BLaER1 treated with 17β-estradiol and CSF1 and Interleukin-3, amounts not matched to agents 10 nM and 100 nM (cell line): ENCODE data around the gene ZFPM1.
A peak's percentile ranks its signal among the peaks of the same experiment; 100 is the strongest.

Experiments used
- H3K27ac ChIP-seq, 11 experiments: shearing (Covaris generic); formaldehyde crosslinking; 2 replicates each; pipeline ENCODE4 v1.8.1; 2022
- H3K27me3 ChIP-seq, 11 experiments: shearing (Covaris generic); formaldehyde crosslinking; 2 replicates each; pipeline ENCODE4 v1.8.1; 2022
- H3K36me3 ChIP-seq, 11 experiments: shearing (Covaris generic); formaldehyde crosslinking; 2 replicates each; pipeline ENCODE4 v1.8.1; 2022
- H3K4me1 ChIP-seq, 10 experiments: shearing (Covaris generic); formaldehyde crosslinking; 2 replicates each; pipeline ENCODE4 v1.8.1; 2022
- H3K4me2 ChIP-seq, 11 experiments: shearing (Covaris generic); formaldehyde crosslinking; 2 replicates each; pipeline ENCODE4 v1.8.1; 2022
- H3K4me3 ChIP-seq, 10 experiments: shearing (Covaris generic); formaldehyde crosslinking; 2 replicates each; pipeline ENCODE4 v1.8.1; 2022
- H3K9ac ChIP-seq, 11 experiments: shearing (Covaris generic); formaldehyde crosslinking; 2 replicates each; pipeline ENCODE4 v1.8.1; 2022
- H3K9me3 ChIP-seq, 11 experiments: shearing (Covaris generic); formaldehyde crosslinking; replicated peaks in 1 of 11; 2 replicates each; pipeline ENCODE4 v1.8.1; 2022
- H4K20me1 ChIP-seq, 11 experiments: shearing (Covaris generic); formaldehyde crosslinking; 2 replicates each; pipeline ENCODE4 v1.8.1; 2022
- Cebpa-rat ChIP-seq, 11 experiments: shearing (Covaris generic); IDR thresholded peaks; 2 replicates each; pipeline ENCODE4 v1.8.1; 2022

ZFPM1 gene

GRCh38 chr16:88434353-88434690 lies 18.8 kb upstream of the ZFPM1 start:
- Histone ChIP-seq H3K9ac (peak overlapping the region in 5 of 11 experiments; percentile 17 to 30 (median 23); a peak in 6 of 22 replicates), H3K27me3 (peaks cover 0 to 22% (median 15%) of the 10 kb centered on the region in 11 experiments; a peak in 11 of 22 replicates), H3K36me3 (peaks cover 0 to 37% (median 0%) of the 10 kb centered on the region in 11 experiments; a peak in 14 of 22 replicates), H3K4me1 (peaks cover 51 to 60% (median 55%) of the 10 kb centered on the region in 10 experiments), H4K20me1 (peaks cover 0 to 82% (median 77%) of the 10 kb centered on the region in 11 experiments; a peak in 20 of 22 replicates), H3K27ac (no peak overlapping the region), H3K9me3 (no peaks in the 10 kb centered on the region), H3K4me3 (no peak overlapping the region), H3K4me2 (peak overlapping the region; percentile 26 to 100 (median 97); a peak in 17 of 22 replicates)
- TF ChIP-seq Cebpa-rat (IDR thresholded peaks at IDR 0.05) = no peak

- no peak overlapping the region for H3K4me3 ChIP-seq
- peaks cover 0 to 22% (median 11%) of the 10 kb centered on the region in 11 experiments; a peak in 11 of 22 replicates for H3K27me3 ChIP-seq
- H3K4me1 ChIP-seq = peaks cover 46 to 59% (median 52%) of the 10 kb centered on the region in 10 experiments
- no peaks in the 10 kb centered on the region for H3K9me3 ChIP-seq
- no peak overlapping the region for H3K27ac ChIP-seq
- peak overlapping the region in 3 of 11 experiments; percentile 18 to 23 (median 23); a peak in 4 of 22 replicates for H3K9ac ChIP-seq
- peak overlapping the region in 9 of 11 experiments; percentile 26 to 100 (median 97); a peak in 14 of 22 replicates for H3K4me2 ChIP-seq
- TF ChIP-seq Cebpa-rat (IDR thresholded peaks at IDR 0.05) = no peak
- peaks cover 0 to 83% (median 80%) of the 10 kb centered on the region in 11 experiments; a peak in 20 of 22 replicates for H4K20me1 ChIP-seq
- peaks cover 0 to 41% (median 0%) of the 10 kb centered on the region in 11 experiments; a peak in 14 of 22 replicates for H3K36me3 ChIP-seq
These were observed 18.3 kb upstream of the ZFPM1 start for GRCh38 chr16:88434746-88435145.

- H3K27ac ChIP-seq = no peak overlapping the region
- peaks cover 0 to 19% (median 10%) of the 10 kb centered on the region in 11 experiments; a peak in 11 of 22 replicates for H3K27me3 ChIP-seq
- no peak overlapping the region for H3K4me3 ChIP-seq
- H3K36me3 ChIP-seq = peaks cover 0 to 42% (median 0%) of the 10 kb centered on the region in 11 experiments; a peak in 14 of 22 replicates
- H3K4me1 ChIP-seq = peaks cover 38 to 60% (median 46%) of the 10 kb centered on the region in 10 experiments
- no peaks in the 10 kb centered on the region for H3K9me3 ChIP-seq
- TF ChIP-seq Cebpa-rat (IDR thresholded peaks at IDR 0.05) = no peak
- peak overlapping the region in 2 of 11 experiments; percentile 5 to 34; a peak in 3 of 22 replicates for H3K9ac ChIP-seq
- H3K4me2 ChIP-seq = peak overlapping the region in 4 of 11 experiments; percentile 15 to 100 (median 28); a peak in 6 of 22 replicates
- H4K20me1 ChIP-seq = peaks cover 0 to 92% (median 86%) of the 10 kb centered on the region in 11 experiments; a peak in 20 of 22 replicates
These were observed 17.4 kb upstream of the ZFPM1 start for GRCh38 chr16:88435437-88436355.

GRCh38 chr16:88436796-88437195 lies 16.3 kb upstream of the ZFPM1 start:
- Histone ChIP-seq H3K4me2 (0 out of 22 replicates have a peak overlapping the region, but pooled peaks of 1 of the 11 experiments have one; percentile 15), H3K9me3 (no peaks in the 10 kb centered on the region), H3K27me3 (peaks cover 0 to 8% (median 4%) of the 10 kb centered on the region in 11 experiments; a peak in 10 of 22 replicates), H3K36me3 (peaks cover 0 to 42% (median 0%) of the 10 kb centered on the region in 11 experiments; a peak in 14 of 22 replicates), H3K4me3 (no peak overlapping the region), H3K27ac (no peak overlapping the region), H3K9ac (no peak overlapping the region), H3K4me1 (peaks cover 27 to 50% (median 36%) of the 10 kb centered on the region in 10 experiments), H4K20me1 (peaks cover 0 to 100% (median 81%) of the 10 kb centered on the region in 11 experiments; a peak in 20 of 22 replicates)
- no peak for TF ChIP-seq Cebpa-rat (IDR thresholded peaks at IDR 0.05)

- Histone ChIP-seq H3K9me3 (no peaks in the 10 kb centered on the region), H3K9ac (no peak overlapping the region), H4K20me1 (peaks cover 0 to 98% (median 74%) of the 10 kb centered on the region in 11 experiments; a peak in 20 of 22 replicates), H3K27me3 (peaks cover 0 to under 1% (median 0%) of the 10 kb centered on the region in 11 experiments; a peak in 2 of 22 replicates), H3K4me3 (no peak overlapping the region), H3K4me2 (no peak overlapping the region), H3K4me1 (peaks cover 22 to 44% (median 31%) of the 10 kb centered on the region in 10 experiments), H3K27ac (no peak overlapping the region), H3K36me3 (peaks cover 0 to 42% (median 0%) of the 10 kb centered on the region in 11 experiments; a peak in 14 of 22 replicates)
- TF ChIP-seq Cebpa-rat (IDR thresholded peaks at IDR 0.05) = no peak
These were observed 15.6 kb upstream of the ZFPM1 start for GRCh38 chr16:88437367-88437964.

GRCh38 chr16:88438084-88438870 lies 14.8 kb upstream of the ZFPM1 start:
- no peak overlapping the region for H3K4me2 ChIP-seq
- no peaks in the 10 kb centered on the region for H3K27me3 ChIP-seq
- no peak overlapping the region for H3K4me3 ChIP-seq
- H3K9ac ChIP-seq = peak overlapping the region in 2 of 11 experiments; percentile 9 to 32; a peak in 1 of 22 replicates
- no peak overlapping the region for H3K27ac ChIP-seq
- no peaks in the 10 kb centered on the region for H3K9me3 ChIP-seq
- H3K4me1 ChIP-seq = peaks cover 22 to 43% (median 29%) of the 10 kb centered on the region in 10 experiments
- H3K36me3 ChIP-seq = peaks cover 0 to 42% (median 0%) of the 10 kb centered on the region in 11 experiments; a peak in 14 of 22 replicates
- H4K20me1 ChIP-seq = peaks cover 0 to 98% (median 70%) of the 10 kb centered on the region in 11 experiments; a peak in 19 of 22 replicates
- TF ChIP-seq Cebpa-rat (IDR thresholded peaks at IDR 0.05) = no peak

- Histone ChIP-seq H3K9me3 (no peaks in the 10 kb centered on the region), H3K36me3 (peaks cover 0 to 42% (median 0%) of the 10 kb centered on the region in 11 experiments; a peak in 14 of 22 replicates), H3K4me1 (peaks cover 19 to 37% (median 28%) of the 10 kb centered on the region in 10 experiments; a peak in 19 of 20 replicates), H3K9ac (no peak overlapping the region), H3K4me2 (no peak overlapping the region), H3K27me3 (no peaks in the 10 kb centered on the region), H3K27ac (no peak overlapping the region), H3K4me3 (no peak overlapping the region), H4K20me1 (peaks cover 0 to 95% (median 62%) of the 10 kb centered on the region in 11 experiments; a peak in 19 of 22 replicates)
- TF ChIP-seq Cebpa-rat (IDR thresholded peaks at IDR 0.05) = no peak
These were observed 14.1 kb upstream of the ZFPM1 start for GRCh38 chr16:88439016-88439415.

GRCh38 chr16:88439706-88440105 lies 13.4 kb upstream of the ZFPM1 start:
- H3K27ac ChIP-seq = no peak overlapping the region
- no peaks in the 10 kb centered on the region for H3K9me3 ChIP-seq
- no peak for TF ChIP-seq Cebpa-rat (IDR thresholded peaks at IDR 0.05)
- H3K4me3 ChIP-seq = no peak overlapping the region
- H3K36me3 ChIP-seq = peaks cover 0 to 42% (median 0%) of the 10 kb centered on the region in 11 experiments; a peak in 14 of 22 replicates
- H3K9ac ChIP-seq = no peak overlapping the region
- H3K27me3 ChIP-seq = no peaks in the 10 kb centered on the region
- peak overlapping the region in 1 of 11 experiments; percentile 19; a peak in 1 of 22 replicates for H3K4me2 ChIP-seq
- H4K20me1 ChIP-seq = peaks cover 0 to 89% (median 55%) of the 10 kb centered on the region in 11 experiments; a peak in 19 of 22 replicates
- peaks cover 12 to 31% (median 22%) of the 10 kb centered on the region in 10 experiments; a peak in 19 of 20 replicates for H3K4me1 ChIP-seq
